DOHH2 (cell line): Measurements from ENCODE around the gene TRIM16.
"Not testable (repeated sequence)": the region's sequence is repeated elsewhere in the genome, so short reads cannot be mapped to it uniquely, and the experiment has no call there.

ENCODE experiments used
- CTCF ChIP-seq: fragments of 200-600 bp; sonication (generic); IDR thresholded peaks from one replicate; pipeline ENCODE4 v1.5.1; 2014; ENCODE audit warnings: antibody characterized with exemption, mild to moderate bottlenecking, low read depth, low read length; ENCODE audit not compliant: poor library complexity, severe bottlenecking
- EZH2phosphoT487 ChIP-seq: fragments of 200-600 bp; sonication (generic); IDR thresholded peaks from 2 replicates; pipeline ENCODE4 v1.6.1; 2017; ENCODE audit warnings: borderline replicate concordance, mild to moderate bottlenecking, antibody characterized with exemption, low read length, moderate library complexity, mixed read lengths

- TF ChIP-seq CTCF, EZH2phosphoT487: not testable (repeated sequence)
Measured at GRCh38 chr17:15733174-15733789, 49.2 kb upstream of the TRIM16 start.
